RKO (cell line): ENCODE measurements around the gene ARHGAP45.

Experiments
- DNase-seq: peaks from one replicate; pipeline ENCODE4 v3.0.0-alpha.2; 2016; ENCODE audit warnings: low spot score

Gene ARHGAP45

GRCh38 chr19:1038978-1039645 lies 27.9 kb upstream of the ARHGAP45 start:
- DNase-seq, result peak; percentile 29

DNA sequence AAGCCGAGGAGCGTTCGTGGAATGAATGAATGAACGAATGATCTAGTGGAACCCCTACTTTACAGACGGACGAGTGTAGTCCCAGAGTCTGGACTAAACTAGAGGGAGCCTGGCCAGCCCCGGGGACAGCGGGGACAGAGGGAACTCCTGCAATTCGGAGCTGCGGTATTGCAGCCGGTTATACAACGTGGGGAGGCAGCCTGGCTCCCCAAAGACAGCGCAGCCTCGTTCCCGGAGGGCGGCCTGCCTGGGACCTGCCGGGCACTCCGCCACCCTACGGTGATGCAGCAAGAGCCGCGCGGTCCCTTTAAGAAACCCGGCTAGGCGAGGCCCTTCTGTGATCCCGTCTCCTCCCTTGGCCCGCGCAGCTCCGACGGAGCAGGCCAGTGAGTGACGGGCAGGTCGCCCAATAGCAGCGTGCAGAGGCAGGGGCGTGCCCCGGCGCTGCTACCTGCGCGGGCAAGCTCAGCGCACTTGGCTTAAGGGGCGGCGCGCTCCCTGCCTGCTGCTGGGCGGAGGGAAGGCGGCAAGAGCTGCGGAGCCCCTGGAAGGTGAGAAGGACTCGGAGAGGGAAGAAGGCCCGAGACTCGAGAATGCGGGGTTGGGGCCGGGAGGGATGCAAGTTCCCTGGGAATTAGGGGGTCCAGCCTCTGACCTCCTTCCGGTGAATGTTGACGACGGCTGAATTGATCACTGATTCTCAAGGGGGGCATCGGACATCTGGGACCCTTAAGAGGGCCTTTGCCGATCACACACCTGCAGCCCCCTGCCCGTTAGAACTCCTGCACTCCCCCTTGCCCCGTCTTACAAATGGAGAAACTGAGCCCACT lies 27.1 kb upstream of the ARHGAP45 start, which contains the start of gene ABCA7:
ABCA7 (plus strand) TSS at position 462 of the 830 bp plus-strand sequence. CDS start 1,255 bp downstream, outside the sequence.
- DNase-seq, result peak; percentile 98

GRCh38 chr19:1040476-1041271 lies 26.3 kb upstream of the ARHGAP45 start:
- peak; percentile 93 for DNase-seq

GRCh38 chr19:1041272-1041834 lies 25.6 kb upstream of the ARHGAP45 start:
- DNase-seq, result no peak

- no peak for DNase-seq
These were observed 24.9 kb upstream of the ARHGAP45 start for GRCh38 chr19:1041835-1042685.

GRCh38 chr19:1042689-1043511 lies 24.1 kb upstream of the ARHGAP45 start:
- no peak for DNase-seq

- DNase-seq, result peak; percentile 81
These were observed 21.7 kb upstream of the ARHGAP45 start for GRCh38 chr19:1045247-1045603.

DNA sequence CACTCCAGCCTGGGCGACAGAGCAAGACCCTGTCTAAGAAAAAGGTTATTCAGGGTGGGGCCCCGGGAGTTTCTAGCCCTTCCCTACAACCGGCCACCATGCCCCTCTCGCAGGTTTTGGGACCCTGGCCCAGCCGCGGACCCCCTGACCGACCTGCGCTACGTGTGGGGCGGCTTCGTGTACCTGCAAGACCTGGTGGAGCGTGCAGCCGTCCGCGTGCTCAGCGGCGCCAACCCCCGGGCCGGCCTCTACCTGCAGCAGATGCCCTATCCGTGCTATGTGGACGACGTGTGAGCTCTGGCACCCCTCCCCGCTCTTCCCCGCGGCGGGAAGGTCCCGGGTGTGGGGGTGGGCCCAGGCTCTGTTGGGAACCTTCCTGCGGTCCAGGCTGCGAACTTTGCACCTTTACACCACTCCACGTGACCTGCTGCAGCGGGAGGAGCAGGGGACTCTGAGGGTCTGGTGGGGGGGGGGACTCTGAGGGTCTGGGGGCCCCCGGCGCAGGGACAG lies 20.8 kb upstream of the ARHGAP45 start:
- DNase-seq, result no peak

DNA sequence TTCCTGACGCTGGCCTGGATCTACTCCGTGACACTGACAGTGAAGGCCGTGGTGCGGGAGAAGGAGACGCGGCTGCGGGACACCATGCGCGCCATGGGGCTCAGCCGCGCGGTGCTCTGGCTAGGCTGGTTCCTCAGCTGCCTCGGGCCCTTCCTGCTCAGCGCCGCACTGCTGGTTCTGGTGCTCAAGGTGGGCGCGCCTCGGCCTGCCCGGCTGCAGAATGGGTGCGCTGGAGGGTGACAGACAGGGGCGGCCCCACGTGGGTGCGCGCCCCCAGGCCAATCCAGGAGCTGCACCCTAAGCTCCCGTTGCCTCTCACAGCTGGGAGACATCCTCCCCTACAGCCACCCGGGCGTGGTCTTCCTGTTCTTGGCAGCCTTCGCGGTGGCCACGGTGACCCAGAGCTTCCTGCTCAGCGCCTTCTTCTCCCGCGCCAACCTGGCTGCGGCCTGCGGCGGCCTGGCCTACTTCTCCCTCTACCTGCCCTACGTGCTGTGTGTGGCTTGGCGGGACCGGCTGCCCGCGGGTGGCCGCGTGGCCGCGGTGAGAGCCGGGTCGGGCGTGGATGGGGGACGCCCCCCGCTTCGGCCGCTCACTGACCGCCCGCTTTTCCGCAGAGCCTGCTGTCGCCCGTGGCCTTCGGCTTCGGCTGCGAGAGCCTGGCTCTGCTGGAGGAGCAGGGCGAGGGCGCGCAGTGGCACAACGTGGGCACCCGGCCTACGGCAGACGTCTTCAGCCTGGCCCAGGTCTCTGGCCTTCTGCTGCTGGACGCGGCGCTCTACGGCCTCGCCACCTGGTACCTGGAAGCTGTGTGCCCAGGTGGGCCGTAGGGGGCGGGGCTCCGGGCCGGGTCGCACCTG lies 19.9 kb upstream of the ARHGAP45 start:
- DNase-seq, result no peak

- no peak for DNase-seq
These were observed 19.2 kb upstream of the ARHGAP45 start for GRCh38 chr19:1047696-1048147.

GRCh38 chr19:1049106-1049505 lies 17.9 kb upstream of the ARHGAP45 start:
- DNase-seq, result no peak

- DNase-seq, result no peak
These were observed 17.2 kb upstream of the ARHGAP45 start for GRCh38 chr19:1049800-1050199.

DNA sequence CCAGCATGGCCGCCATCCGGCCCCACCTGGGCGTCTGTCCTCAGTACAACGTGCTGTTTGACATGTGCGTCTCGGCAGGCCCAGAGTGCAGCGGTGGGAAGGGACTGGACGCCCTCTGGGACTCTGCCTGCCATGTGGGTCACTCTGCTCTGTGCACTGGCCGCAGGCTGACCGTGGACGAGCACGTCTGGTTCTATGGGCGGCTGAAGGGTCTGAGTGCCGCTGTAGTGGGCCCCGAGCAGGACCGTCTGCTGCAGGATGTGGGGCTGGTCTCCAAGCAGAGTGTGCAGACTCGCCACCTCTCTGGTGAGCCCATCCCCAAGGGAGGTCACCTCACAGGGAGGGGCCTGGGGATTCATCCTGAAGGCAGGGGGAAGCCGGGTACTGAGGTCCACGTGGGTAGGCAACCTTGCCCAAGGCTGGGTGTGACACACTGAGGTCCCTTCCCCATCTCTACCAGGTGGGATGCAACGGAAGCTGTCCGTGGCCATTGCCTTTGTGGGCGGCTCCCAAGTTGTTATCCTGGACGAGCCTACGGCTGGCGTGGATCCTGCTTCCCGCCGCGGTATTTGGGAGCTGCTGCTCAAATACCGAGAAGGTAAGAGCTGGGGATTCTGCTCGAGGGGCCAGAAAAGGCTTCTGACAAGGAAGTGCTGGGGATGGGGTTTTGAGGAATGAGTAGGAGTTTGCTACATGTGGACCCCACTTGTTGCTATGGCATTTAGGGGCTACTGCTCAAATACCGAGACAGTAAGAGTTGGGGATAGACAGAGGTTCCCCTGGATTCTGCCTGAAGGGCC lies 15.8 kb upstream of the ARHGAP45 start:
- DNase-seq, result no peak

- DNase-seq, result no peak
These were observed 15.2 kb upstream of the ARHGAP45 start for GRCh38 chr19:1051791-1052190.

DNA sequence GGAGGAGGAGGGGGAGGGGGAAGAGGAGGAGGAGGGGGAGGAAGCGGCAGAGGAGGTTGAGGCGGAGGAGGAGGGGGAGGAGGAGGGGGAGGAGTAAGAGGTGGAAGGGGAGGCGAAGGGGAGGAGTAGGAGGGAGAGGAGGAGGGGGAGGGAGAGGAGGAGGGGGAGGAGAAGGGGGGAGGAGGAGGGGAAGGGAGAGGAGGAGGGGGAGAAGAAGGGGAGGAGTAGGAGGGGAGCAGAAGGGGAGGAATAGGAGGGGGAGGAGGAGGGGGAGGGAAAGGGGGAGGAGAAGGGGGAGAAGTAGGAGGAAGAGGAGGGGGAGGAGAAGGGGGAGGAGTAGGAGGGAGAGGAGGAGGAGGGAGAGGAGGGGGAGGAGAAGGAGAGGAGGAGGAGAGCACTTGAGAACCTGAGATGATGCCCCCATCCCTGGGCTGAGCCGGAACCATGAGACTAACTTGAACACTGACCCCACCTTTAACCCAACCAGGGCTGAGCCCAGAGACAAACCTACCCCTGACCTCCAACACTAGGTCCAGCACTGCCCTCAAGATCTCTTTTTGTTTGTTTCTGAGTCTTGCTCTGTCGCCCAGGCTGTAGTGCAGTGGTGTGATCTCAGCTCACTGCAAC lies 14.5 kb upstream of the ARHGAP45 start:
- no peak for DNase-seq

- no peak for DNase-seq
These were observed 13.5 kb upstream of the ARHGAP45 start for GRCh38 chr19:1053176-1054101.
